ENCODE measurements around the gene SLC11A2. TPM values are rescaled to one million over a fixed set of nuclear protein-coding genes. Genes with fewer than 3 reads are reported as not detected.

SLC11A2 gene
- total and polyA plus RNA-seq, 2 of the 13 experiments (the other 11 are each of a cell fraction or from before 2014, with no cell fraction given): 71.7 to 77.0 TPM

DNA sequence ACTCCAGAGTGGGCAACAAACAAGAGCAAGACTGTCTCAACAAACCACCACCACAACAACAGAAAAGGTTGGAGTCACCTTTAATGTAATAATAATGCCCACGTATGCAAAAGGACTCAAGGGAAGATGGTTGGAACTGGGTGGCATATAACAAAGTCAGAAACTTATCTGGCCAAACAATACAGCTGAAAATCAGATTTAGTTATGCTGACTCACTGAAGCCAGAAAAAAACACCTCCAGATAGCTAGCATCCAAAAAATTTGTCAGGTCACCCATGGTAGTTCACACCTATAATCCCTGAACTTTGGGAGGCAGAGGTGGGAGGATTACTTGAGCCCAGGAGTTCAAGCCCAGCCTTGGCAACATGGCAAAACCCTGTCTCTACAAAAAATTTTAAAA is 24.4 kb downstream of the SLC11A2 start (continued):
- TF ChIP-seq, protein P1, sequence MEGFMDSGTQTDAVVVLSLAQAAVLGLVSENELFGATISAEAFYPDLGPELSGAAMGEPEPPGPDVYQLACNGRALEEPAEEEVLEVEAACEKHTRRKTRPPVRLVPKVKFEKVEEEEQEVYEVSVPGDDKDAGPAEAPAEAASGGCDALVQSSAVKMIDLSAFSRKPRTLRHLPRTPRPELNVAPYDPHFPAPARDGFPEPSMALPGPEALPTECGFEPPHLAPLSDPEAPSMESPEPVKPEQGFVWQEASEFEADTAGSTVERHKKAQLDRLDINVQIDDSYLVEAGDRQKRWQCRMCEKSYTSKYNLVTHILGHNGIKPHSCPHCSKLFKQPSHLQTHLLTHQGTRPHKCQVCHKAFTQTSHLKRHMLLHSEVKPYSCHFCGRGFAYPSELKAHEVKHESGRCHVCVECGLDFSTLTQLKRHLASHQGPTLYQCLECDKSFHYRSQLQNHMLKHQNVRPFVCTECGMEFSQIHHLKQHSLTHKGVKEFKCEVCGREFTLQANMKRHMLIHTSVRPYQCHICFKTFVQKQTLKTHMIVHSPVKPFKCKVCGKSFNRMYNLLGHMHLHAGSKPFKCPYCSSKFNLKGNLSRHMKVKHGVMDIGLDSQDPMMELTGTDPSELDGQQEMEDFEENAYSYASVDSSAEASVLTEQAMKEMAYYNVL (CRISPR knock-in tag; IDR thresholded peaks at IDR 0.05; ENCODE audit: borderline replicate concordance): no peak
- TF ChIP-seq, protein P2, sequence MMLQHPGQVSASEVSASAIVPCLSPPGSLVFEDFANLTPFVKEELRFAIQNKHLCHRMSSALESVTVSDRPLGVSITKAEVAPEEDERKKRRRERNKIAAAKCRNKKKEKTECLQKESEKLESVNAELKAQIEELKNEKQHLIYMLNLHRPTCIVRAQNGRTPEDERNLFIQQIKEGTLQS (CRISPR knock-in tag; IDR thresholded peaks at IDR 0.05): no peak
- TF ChIP-seq ZNF530 (CRISPR knock-in tag; IDR thresholded peaks at IDR 0.05; ENCODE audit: low read depth) (no peak), EED (CRISPR knock-in tag; IDR thresholded peaks at IDR 0.05) (no peak)
- TF ChIP-seq, protein P3, sequence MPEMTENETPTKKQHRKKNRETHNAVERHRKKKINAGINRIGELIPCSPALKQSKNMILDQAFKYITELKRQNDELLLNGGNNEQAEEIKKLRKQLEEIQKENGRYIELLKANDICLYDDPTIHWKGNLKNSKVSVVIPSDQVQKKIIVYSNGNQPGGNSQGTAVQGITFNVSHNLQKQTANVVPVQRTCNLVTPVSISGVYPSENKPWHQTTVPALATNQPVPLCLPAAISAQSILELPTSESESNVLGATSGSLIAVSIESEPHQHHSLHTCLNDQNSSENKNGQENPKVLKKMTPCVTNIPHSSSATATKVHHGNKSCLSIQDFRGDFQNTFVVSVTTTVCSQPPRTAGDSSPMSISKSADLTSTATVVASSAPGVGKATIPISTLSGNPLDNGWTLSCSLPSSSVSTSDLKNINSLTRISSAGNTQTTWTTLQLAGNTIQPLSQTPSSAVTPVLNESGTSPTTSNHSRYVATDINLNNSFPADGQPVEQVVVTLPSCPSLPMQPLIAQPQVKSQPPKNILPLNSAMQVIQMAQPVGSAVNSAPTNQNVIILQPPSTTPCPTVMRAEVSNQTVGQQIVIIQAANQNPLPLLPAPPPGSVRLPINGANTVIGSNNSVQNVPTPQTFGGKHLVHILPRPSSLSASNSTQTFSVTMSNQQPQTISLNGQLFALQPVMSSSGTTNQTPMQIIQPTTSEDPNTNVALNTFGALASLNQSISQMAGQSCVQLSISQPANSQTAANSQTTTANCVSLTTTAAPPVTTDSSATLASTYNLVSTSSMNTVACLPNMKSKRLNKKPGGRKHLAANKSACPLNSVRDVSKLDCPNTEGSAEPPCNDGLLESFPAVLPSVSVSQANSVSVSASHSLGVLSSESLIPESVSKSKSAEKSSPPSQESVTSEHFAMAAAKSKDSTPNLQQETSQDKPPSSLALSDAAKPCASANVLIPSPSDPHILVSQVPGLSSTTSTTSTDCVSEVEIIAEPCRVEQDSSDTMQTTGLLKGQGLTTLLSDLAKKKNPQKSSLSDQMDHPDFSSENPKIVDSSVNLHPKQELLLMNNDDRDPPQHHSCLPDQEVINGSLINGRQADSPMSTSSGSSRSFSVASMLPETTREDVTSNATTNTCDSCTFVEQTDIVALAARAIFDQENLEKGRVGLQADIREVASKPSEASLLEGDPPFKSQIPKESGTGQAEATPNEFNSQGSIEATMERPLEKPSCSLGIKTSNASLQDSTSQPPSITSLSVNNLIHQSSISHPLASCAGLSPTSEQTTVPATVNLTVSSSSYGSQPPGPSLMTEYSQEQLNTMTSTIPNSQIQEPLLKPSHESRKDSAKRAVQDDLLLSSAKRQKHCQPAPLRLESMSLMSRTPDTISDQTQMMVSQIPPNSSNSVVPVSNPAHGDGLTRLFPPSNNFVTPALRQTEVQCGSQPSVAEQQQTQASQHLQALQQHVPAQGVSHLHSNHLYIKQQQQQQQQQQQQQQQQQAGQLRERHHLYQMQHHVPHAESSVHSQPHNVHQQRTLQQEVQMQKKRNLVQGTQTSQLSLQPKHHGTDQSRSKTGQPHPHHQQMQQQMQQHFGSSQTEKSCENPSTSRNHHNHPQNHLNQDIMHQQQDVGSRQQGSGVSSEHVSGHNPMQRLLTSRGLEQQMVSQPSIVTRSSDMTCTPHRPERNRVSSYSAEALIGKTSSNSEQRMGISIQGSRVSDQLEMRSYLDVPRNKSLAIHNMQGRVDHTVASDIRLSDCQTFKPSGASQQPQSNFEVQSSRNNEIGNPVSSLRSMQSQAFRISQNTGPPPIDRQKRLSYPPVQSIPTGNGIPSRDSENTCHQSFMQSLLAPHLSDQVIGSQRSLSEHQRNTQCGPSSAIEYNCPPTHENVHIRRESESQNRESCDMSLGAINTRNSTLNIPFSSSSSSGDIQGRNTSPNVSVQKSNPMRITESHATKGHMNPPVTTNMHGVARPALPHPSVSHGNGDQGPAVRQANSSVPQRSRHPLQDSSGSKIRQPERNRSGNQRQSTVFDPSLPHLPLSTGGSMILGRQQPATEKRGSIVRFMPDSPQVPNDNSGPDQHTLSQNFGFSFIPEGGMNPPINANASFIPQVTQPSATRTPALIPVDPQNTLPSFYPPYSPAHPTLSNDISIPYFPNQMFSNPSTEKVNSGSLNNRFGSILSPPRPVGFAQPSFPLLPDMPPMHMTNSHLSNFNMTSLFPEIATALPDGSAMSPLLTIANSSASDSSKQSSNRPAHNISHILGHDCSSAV (CRISPR knock-in tag; IDR thresholded peaks at IDR 0.05; ENCODE audit: borderline replicate concordance): no peak

Data from HepG2 (cell line).